DND-41 (cell line): Measurements from ENCODE around the gene DSCAM.

Experiments
- CTCF ChIP-seq: IDR thresholded peaks from 2 replicates; pipeline ENCODE4 v1.5.1; 2012; ENCODE audit warnings: borderline replicate concordance, low read length, moderate library complexity, mild to moderate bottlenecking; ENCODE audit not compliant: poor library complexity, severe bottlenecking; ENCODE audit errors: extremely low read depth
- EZH2 ChIP-seq: IDR thresholded peaks from 3 replicates; pipeline ENCODE4 v1.6.1; 2012; ENCODE audit warnings: borderline replicate concordance, low read depth, mild to moderate bottlenecking, moderate library complexity, low read length, inconsistent platforms; ENCODE audit not compliant: severe bottlenecking

GRCh38 chr21:40235528-40235927, 611.4 kb downstream of the DSCAM start:
- TF ChIP-seq CTCF (no peak), EZH2 (no peak)
